Activated CD4-positive, alpha-beta T cell treated with anti-CD3 and anti-CD28 coated beads, Interleukin-10, Interleukin-2, amounts not matched to agents 100 ng/mL and 50 ng/mL, durations not matched to agents 16 hours and 8 hours (primary cell): ENCODE results near the gene C20orf202.
"Not testable (repeated sequence)": the region's sequence is repeated elsewhere in the genome, so short reads cannot be mapped to it uniquely, and the experiment has no call there.

Experiments used
- DNase-seq: peaks from one replicate; pipeline ENCODE4 v3.0.0-alpha.2; 2020

Gene C20orf202

DNA sequence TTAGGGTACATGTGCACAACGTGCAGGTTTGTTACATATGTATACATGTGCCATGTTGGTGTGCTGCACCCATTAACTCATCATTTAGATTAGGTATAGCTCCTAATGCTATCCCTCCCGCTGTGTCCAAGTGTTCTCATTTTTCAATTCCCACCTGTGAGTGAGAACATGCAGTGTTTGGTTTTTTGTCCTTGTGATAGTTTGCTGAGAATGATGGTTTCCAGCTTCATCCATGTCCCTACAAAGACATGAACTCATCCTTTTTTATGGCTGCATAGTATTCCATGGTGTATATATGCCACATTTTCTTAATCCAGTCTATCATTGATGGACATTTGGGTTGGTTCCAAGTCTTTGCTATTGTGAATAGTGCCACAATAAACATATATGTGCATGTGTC lies 47.0 kb downstream of the C20orf202 start:
- not testable (repeated sequence) for DNase-seq

GRCh38 chr20:1252416-1252815 lies 49.2 kb downstream of the C20orf202 start:
- no peak for DNase-seq

- DNase-seq, result no peak
These were observed 51.0 kb downstream of the C20orf202 start for GRCh38 chr20:1254254-1254653.

- no peak for DNase-seq
These were observed 52.4 kb downstream of the C20orf202 start for GRCh38 chr20:1255675-1256074.
